Stimulated activated CD8-positive, alpha-beta memory T cell treated with anti-CD3 and anti-CD28 coated beads, Interleukin-2, amount 100 ng/mL, for 1 hour (primary cell): ENCODE results near the gene PLAAT2.

Experiments used
- DNase-seq, 2 donors: peaks; one replicate each; pipeline ENCODE4 v3.0.0-alpha.2; 2020; ENCODE audit warnings: low read depth in 2 of 2

PLAAT2 gene

GRCh38 chr11:63518548-63518947, 44.6 kb downstream of the PLAAT2 start:
- no peak for DNase-seq

- no peak for DNase-seq
These were observed 46.0 kb downstream of the PLAAT2 start for GRCh38 chr11:63517156-63517555.

GRCh38 chr11:63516109-63516508, 47.1 kb downstream of the PLAAT2 start:
- no peak for DNase-seq

GRCh38 chr11:63512816-63513215, 50.4 kb downstream of the PLAAT2 start:
- DNase-seq, result no peak

- DNase-seq, result no peak
These were observed 52.0 kb downstream of the PLAAT2 start for GRCh38 chr11:63511048-63511748.

GRCh38 chr11:63510360-63511047, 52.7 kb downstream of the PLAAT2 start:
- DNase-seq, result no peak

GRCh38 chr11:63508745-63509144, 54.4 kb downstream of the PLAAT2 start:
- no peak for DNase-seq

- DNase-seq, result no peak
These were observed 55.2 kb downstream of the PLAAT2 start for GRCh38 chr11:63508009-63508408.

GRCh38 chr11:63507511-63507910, 55.7 kb downstream of the PLAAT2 start:
- DNase-seq, result no peak

- no peak for DNase-seq
These were observed 56.3 kb downstream of the PLAAT2 start for GRCh38 chr11:63506876-63507275.

- DNase-seq, result no peak
These were observed 57.2 kb downstream of the PLAAT2 start, which contains the start of gene LGALS12 for GRCh38 chr11:63505857-63506528. Gene LGALS12, plus strand, starts transcription at chr11:63506084. Its CDS starts 375 bp downstream, at chr11:63506459.

- DNase-seq, result no peak
These were observed 58.1 kb downstream of the PLAAT2 start for GRCh38 chr11:63504933-63505586.

GRCh38 chr11:63504054-63504453, 59.1 kb downstream of the PLAAT2 start:
- DNase-seq, result no peak

GRCh38 chr11:63503492-63503891, 59.7 kb downstream of the PLAAT2 start:
- no peak for DNase-seq
